HEK293 (cell line): ENCODE measurements around the gene LKAAEAR1.

Source experiments
- REST ChIP-seq: fragments of 450-650 bp; formaldehyde crosslinking; IDR thresholded peaks from 2 replicates; pipeline ENCODE4 v1.5.1; 2016; ENCODE audit warnings: missing biosample characterization, missing genetic modification characterization
- ZBTB8A ChIP-seq: fragments of 450-650 bp; formaldehyde crosslinking; IDR thresholded peaks from 2 replicates; pipeline ENCODE4 v1.5.1; 2016; ENCODE audit warnings: missing biosample characterization, missing genetic modification characterization
- ZNF10 ChIP-seq: fragments of 450-650 bp; formaldehyde crosslinking; IDR thresholded peaks from 2 replicates; pipeline ENCODE4 v1.5.1; 2017; ENCODE audit warnings: missing biosample characterization, missing genetic modification characterization
- ZNF174 ChIP-seq: fragments of 450-650 bp; formaldehyde crosslinking; IDR thresholded peaks from 2 replicates; pipeline ENCODE4 v1.5.0; 2017; ENCODE audit warnings: missing biosample characterization, mild to moderate bottlenecking, missing genetic modification characterization
- ZNF394 ChIP-seq: fragments of 450-650 bp; formaldehyde crosslinking; IDR thresholded peaks from 2 replicates; pipeline ENCODE4 v1.5.1; 2016; ENCODE audit warnings: missing biosample characterization, missing genetic modification characterization, mild to moderate bottlenecking, moderate library complexity, borderline replicate concordance
- ZNF658 ChIP-seq: fragments of 450-650 bp; formaldehyde crosslinking; IDR thresholded peaks from 2 replicates; pipeline ENCODE4; 2016; ENCODE audit warnings: missing biosample characterization, missing genetic modification characterization
- ZNF837 ChIP-seq: fragments of 450-650 bp; formaldehyde crosslinking; IDR thresholded peaks from 2 replicates; pipeline ENCODE4 v1.5.1; 2016; ENCODE audit warnings: missing biosample characterization, missing genetic modification characterization
- TF ChIP-seq, protein P1 (sequence below): fragments of 450-650 bp; formaldehyde crosslinking; IDR thresholded peaks from 2 replicates; pipeline ENCODE4 v1.5.1; 2016; ENCODE audit warnings: missing biosample characterization, missing genetic modification characterization

DNA sequence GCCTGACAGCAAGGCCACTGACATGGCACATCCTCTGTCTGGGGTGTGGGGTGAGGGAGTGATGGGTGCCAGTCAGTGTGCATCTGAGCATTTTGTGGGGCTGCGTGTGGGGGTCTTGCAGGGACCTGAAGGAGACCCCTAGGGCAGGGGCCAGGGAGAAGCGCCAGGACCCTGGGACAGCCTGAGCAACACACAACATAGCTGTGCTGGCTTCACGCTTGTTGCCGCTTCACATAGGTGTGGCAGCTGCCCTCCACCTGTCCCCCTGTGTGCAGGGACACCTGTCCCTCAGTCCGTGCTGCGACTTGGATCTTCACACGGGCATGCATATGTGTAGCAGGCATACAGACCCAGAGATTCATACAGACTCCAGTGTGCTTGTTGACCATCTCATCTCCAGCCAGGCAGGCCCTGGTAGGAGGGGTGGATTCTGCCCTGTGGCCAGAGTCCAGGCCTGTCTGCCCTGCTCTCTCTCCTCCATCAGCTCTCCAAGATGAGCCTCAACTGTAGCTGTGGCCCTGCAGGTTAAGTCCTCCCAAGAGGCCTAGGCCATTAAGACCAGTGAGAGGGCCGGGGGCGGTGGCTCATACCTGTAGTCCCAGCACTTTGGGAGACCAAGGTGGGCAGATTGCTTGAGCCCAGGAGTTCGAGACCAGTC lies 26.3 kb upstream of the LKAAEAR1 start:
- no peak for TF ChIP-seq REST (tag by site-specific recombination)
- no peak for TF ChIP-seq ZNF10 (tag by site-specific recombination)
- TF ChIP-seq ZNF837 (tag by site-specific recombination): no peak
- no peak for TF ChIP-seq ZBTB8A
- TF ChIP-seq, protein P1, sequence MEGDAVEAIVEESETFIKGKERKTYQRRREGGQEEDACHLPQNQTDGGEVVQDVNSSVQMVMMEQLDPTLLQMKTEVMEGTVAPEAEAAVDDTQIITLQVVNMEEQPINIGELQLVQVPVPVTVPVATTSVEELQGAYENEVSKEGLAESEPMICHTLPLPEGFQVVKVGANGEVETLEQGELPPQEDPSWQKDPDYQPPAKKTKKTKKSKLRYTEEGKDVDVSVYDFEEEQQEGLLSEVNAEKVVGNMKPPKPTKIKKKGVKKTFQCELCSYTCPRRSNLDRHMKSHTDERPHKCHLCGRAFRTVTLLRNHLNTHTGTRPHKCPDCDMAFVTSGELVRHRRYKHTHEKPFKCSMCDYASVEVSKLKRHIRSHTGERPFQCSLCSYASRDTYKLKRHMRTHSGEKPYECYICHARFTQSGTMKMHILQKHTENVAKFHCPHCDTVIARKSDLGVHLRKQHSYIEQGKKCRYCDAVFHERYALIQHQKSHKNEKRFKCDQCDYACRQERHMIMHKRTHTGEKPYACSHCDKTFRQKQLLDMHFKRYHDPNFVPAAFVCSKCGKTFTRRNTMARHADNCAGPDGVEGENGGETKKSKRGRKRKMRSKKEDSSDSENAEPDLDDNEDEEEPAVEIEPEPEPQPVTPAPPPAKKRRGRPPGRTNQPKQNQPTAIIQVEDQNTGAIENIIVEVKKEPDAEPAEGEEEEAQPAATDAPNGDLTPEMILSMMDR (tag by site-specific recombination): no peak
- TF ChIP-seq ZNF658 (tag by site-specific recombination): no peak
- no peak for TF ChIP-seq ZNF394 (tag by site-specific recombination)
- no peak for TF ChIP-seq ZNF174 (tag by site-specific recombination)
